ENCODE measurements around the gene PHACTR3.

GRCh38 chr20:59632541-59633113 lies 28.3 kb downstream of the PHACTR3 start:
- no peak for TF ChIP-seq CTCF (IDR thresholded peaks at IDR 0.05; ENCODE audit: insufficient read depth, low read depth, low read length)
- no peak for TF ChIP-seq EZH2 (IDR thresholded peaks at IDR 0.05; ENCODE audit: insufficient read depth, low read length)

Measured in astrocyte (in vitro differentiated cells and primary cell).